ENCODE data around the gene APOL6. TPM values are rescaled to one million over a fixed set of nuclear protein-coding genes. Genes with fewer than 3 reads are reported as not detected.

The APOL6 gene
- total RNA-seq, 1 donor, result 51.8 TPM

DNA sequence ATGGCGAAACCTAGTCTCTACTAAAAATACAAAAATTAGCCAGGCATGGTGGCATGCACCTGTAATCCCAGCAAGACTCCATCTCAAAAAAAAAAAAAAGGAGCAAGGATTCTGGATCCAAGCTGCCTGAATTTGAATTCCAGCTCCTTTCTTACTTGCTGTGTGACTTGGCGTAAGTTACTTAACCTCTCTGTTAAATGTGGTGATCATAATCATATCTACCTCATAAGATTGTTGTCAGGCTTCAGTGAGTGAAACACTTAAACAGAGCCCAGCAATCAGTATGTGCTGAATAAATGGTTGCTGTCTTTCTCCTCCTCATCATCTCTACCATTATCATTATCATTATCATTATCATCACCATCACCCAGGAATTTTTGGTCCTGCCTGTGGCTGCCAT, 33.8 kb upstream of the APOL6 start:
- no peak for TF ChIP-seq CTCF (IDR thresholded peaks at IDR 0.05; ENCODE audit: extremely low read depth, low read depth, low read length)
- no peaks in the 10 kb centered on the region for H3K9me3 ChIP-seq (ENCODE audit: low read depth, low read length)
- no peak overlapping the region for H2AFZ ChIP-seq (ENCODE audit: low read length)
- H3K4me1 ChIP-seq (ENCODE audit: insufficient read depth, low read length), result no peaks in the 10 kb centered on the region
- DNase-seq (ENCODE audit: insufficient read length, low spot score, missing footprints), result no peak
- H3K4me2 ChIP-seq (ENCODE audit: insufficient read depth, low read length), result no peak overlapping the region
- no peaks in the 10 kb centered on the region for H4K20me1 ChIP-seq (ENCODE audit: insufficient read depth, low read length)
- H3K79me2 ChIP-seq (ENCODE audit: insufficient read depth, low read length), result no peaks in the 10 kb centered on the region
- peaks cover 14% of the 10 kb centered on the region for H3K27me3 ChIP-seq (ENCODE audit: insufficient read depth, low read length)
- no peak overlapping the region for H3K4me3 ChIP-seq (ENCODE audit: insufficient read depth, low read length)
- no peak overlapping the region for H3K27ac ChIP-seq (ENCODE audit: low read depth, low read length)
- H3K36me3 ChIP-seq (ENCODE audit: insufficient read depth, low read length), result no peaks in the 10 kb centered on the region

GRCh38 chr22:35615156-35615555, 33.1 kb upstream of the APOL6 start:
- Histone ChIP-seq H4K20me1 (ENCODE audit: insufficient read depth, low read length) (no peaks in the 10 kb centered on the region), H3K9me3 (ENCODE audit: low read depth, low read length) (no peaks in the 10 kb centered on the region), H3K79me2 (ENCODE audit: insufficient read depth, low read length) (no peaks in the 10 kb centered on the region), H3K27me3 (ENCODE audit: insufficient read depth, low read length) (peaks cover 7% of the 10 kb centered on the region), H3K4me2 (ENCODE audit: insufficient read depth, low read length) (no peak overlapping the region), H3K4me1 (ENCODE audit: insufficient read depth, low read length) (no peaks in the 10 kb centered on the region), H3K4me3 (ENCODE audit: insufficient read depth, low read length) (no peak overlapping the region), H3K27ac (ENCODE audit: low read depth, low read length) (no peak overlapping the region), H3K36me3 (ENCODE audit: insufficient read depth, low read length) (no peaks in the 10 kb centered on the region), H2AFZ (ENCODE audit: low read length) (no peak overlapping the region)
- no peak for TF ChIP-seq CTCF (IDR thresholded peaks at IDR 0.05; ENCODE audit: extremely low read depth, low read depth, low read length)
- DNase-seq (ENCODE audit: insufficient read length, low spot score, missing footprints), result no peak

DNA sequence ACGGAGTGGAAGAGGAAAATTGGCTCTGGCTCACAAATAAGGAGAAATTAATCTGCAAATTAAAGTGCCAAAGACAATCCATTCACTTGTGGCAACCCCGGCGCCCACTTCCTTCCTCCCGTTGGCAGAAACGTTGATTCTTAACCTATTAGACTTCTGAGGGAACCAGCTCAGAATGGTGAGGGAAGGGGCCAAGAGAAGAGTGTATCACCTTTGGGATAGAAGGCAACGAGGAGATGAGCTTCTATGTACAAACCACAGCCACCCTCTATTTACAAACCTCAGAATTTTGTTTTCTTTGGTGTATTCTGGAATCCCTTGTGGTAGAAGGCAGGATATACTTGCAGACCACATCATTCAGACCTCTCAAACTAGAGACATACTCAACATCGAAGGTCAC, 32.2 kb upstream of the APOL6 start:
- H3K9me3 ChIP-seq (ENCODE audit: low read depth, low read length), result no peaks in the 10 kb centered on the region
- no peaks in the 10 kb centered on the region for H3K79me2 ChIP-seq (ENCODE audit: insufficient read depth, low read length)
- no peaks in the 10 kb centered on the region for H3K27me3 ChIP-seq (ENCODE audit: insufficient read depth, low read length)
- no peak overlapping the region for H3K27ac ChIP-seq (ENCODE audit: low read depth, low read length)
- peaks cover 1% of the 10 kb centered on the region for H3K4me1 ChIP-seq (ENCODE audit: insufficient read depth, low read length)
- no peak overlapping the region for H2AFZ ChIP-seq (ENCODE audit: low read length)
- no peak for DNase-seq (ENCODE audit: insufficient read length, low spot score, missing footprints)
- no peak overlapping the region for H3K4me2 ChIP-seq (ENCODE audit: insufficient read depth, low read length)
- H4K20me1 ChIP-seq (ENCODE audit: insufficient read depth, low read length), result no peaks in the 10 kb centered on the region
- H3K36me3 ChIP-seq (ENCODE audit: insufficient read depth, low read length), result no peaks in the 10 kb centered on the region
- TF ChIP-seq CTCF (IDR thresholded peaks at IDR 0.05; ENCODE audit: extremely low read depth, low read depth, low read length), result no peak
- no peak overlapping the region for H3K4me3 ChIP-seq (ENCODE audit: insufficient read depth, low read length)

DNA sequence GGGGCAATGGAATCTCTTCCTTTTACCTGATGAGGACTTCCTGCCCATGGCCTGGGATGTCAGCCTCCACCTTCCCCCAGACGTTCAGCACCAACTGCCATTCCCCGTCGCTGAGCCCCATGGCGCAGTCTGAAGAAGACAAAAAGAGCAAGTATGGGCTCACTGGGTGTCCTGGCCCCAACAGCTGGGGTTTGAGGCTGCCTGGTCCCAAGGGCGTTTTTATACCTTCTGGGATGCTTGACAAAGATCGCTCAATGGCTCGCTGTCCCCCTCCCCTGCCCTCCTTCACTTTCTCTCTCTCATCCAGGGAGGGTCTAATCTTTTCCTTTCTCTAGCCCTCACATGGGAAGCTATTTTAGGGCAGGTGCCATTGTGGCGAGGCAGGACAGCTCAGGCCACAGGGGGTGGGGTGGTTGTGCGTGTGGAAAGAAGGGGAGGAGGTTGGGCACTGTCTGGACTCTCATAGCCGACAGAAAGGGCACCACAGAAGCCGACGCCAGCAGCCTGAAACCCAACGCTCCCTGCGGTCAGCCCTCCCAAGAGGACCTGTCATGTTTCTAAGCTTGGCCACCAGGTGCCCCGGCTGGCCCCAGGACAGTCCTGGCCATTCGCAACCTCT, 31.0 kb upstream of the APOL6 start, which contains the start of gene MB:
TSS of gene MB (minus strand) at position 193 of the 619 bp plus-strand sequence. CDS start at position 121, 72 bp downstream.
- no peak within 1 kb of the TSS for H2AFZ ChIP-seq (ENCODE audit: low read length)
- H3K27me3 ChIP-seq (ENCODE audit: insufficient read depth, low read length), result no peaks in the 10 kb centered on the region
- H3K27ac ChIP-seq (ENCODE audit: low read depth, low read length), result no peak within 1 kb of the TSS
- no peak within 1 kb of the TSS for H3K4me3 ChIP-seq (ENCODE audit: insufficient read depth, low read length)
- H3K4me2 ChIP-seq (ENCODE audit: insufficient read depth, low read length), result no peak within 1 kb of the TSS
- no peaks in the 10 kb centered on the region for H3K36me3 ChIP-seq (ENCODE audit: insufficient read depth, low read length)
- no peak for DNase-seq (ENCODE audit: insufficient read length, low spot score, missing footprints)
- H3K79me2 ChIP-seq (ENCODE audit: insufficient read depth, low read length), result no peaks in the 10 kb centered on the region
- no peaks in the 10 kb centered on the region for H4K20me1 ChIP-seq (ENCODE audit: insufficient read depth, low read length)
- no peaks in the 10 kb centered on the region for H3K9me3 ChIP-seq (ENCODE audit: low read depth, low read length)
- peaks cover 13% of the 10 kb centered on the region for H3K4me1 ChIP-seq (ENCODE audit: insufficient read depth, low read length)
- TF ChIP-seq CTCF (IDR thresholded peaks at IDR 0.05; ENCODE audit: extremely low read depth, low read depth, low read length), result no peak
